ENCODE results near the gene TRAF7.

DNA sequence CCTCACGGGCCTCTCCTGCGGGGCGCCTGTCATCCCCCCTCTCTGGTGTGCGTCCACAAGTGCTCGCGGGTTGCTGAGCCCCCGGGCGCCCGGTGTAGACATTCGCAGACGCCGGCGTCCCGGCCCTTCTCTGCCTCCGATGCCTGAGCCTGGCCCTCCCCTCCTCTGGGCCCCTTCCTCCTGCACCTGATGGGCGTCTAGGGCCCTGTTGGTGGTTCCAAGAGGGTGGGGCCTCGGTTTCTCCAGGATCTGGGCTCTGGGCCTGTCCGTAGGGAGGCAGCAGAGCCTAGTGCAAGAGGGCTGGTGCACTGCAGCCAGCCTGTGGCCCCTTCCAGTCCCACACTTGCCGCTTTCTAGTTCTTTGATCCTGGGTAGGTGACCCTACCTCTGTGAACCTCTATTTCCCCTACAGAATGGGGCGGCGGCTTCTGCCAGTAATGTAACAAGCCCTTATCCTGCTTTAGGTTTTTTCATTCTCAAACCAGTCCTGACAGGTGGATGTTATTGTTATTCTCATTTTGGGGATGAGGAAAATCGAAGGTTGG, 68.4 kb downstream of the TRAF7 start:
- TF ChIP-seq POLR2A (IDR thresholded peaks at IDR 0.05; ENCODE audit: borderline replicate concordance, extremely low read depth, insufficient read depth, insufficient read length): no peak
- TF ChIP-seq, protein P1, sequence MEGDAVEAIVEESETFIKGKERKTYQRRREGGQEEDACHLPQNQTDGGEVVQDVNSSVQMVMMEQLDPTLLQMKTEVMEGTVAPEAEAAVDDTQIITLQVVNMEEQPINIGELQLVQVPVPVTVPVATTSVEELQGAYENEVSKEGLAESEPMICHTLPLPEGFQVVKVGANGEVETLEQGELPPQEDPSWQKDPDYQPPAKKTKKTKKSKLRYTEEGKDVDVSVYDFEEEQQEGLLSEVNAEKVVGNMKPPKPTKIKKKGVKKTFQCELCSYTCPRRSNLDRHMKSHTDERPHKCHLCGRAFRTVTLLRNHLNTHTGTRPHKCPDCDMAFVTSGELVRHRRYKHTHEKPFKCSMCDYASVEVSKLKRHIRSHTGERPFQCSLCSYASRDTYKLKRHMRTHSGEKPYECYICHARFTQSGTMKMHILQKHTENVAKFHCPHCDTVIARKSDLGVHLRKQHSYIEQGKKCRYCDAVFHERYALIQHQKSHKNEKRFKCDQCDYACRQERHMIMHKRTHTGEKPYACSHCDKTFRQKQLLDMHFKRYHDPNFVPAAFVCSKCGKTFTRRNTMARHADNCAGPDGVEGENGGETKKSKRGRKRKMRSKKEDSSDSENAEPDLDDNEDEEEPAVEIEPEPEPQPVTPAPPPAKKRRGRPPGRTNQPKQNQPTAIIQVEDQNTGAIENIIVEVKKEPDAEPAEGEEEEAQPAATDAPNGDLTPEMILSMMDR (IDR thresholded peaks at IDR 0.05 in 2 of 3, conservative IDR thresholded peaks at IDR 0.05 in 1 of 3; ENCODE audit: borderline replicate concordance in 1 of 3, insufficient read depth in 1 of 3, low read depth in 2 of 3, low read length in 2 of 3): 0 out of 6 replicates have a peak, but pooled peaks of 1 of the 3 experiments have one; percentile 9
